GM19035 (cell line): ENCODE measurements around the gene RIN3.

Source experiments
- ATAC-seq: cut with Tn5 transposase; IDR thresholded peaks from one replicate; pipeline ENCODE4 v1.9.1; 2021; ENCODE audit not compliant: unreplicated experiment

RIN3 gene

DNA sequence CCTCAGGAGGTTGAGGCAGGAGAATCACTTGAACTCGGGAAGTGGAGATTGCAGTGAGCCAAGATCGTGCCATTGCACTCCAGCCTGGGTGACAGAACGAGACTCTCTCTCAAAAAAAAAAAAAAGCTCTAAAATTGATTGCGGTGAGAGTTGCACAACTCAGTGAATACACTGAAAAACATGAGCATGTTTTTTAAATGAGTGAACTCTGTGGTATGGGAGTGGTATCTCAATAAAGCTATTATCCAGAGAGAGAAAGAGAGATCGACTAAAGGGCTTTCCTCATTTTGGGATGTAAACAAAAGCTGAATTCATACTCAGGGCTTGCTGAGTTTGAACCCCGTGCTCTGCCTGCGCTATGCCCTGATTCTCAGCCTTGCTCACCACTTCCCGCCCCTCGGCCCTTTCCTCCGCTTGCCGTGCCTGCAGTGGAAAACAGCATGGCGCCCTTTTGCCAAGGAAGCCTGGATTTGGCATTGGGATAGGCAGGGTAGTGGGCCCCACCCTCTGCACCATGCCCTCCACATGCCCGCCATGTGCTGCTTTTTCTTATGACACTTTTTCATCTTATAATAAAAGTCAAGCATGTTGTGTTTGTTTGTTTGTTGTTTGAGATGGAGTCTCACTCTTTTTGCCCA, 132.4 kb downstream of the RIN3 start:
- ATAC-seq, result no peak

DNA sequence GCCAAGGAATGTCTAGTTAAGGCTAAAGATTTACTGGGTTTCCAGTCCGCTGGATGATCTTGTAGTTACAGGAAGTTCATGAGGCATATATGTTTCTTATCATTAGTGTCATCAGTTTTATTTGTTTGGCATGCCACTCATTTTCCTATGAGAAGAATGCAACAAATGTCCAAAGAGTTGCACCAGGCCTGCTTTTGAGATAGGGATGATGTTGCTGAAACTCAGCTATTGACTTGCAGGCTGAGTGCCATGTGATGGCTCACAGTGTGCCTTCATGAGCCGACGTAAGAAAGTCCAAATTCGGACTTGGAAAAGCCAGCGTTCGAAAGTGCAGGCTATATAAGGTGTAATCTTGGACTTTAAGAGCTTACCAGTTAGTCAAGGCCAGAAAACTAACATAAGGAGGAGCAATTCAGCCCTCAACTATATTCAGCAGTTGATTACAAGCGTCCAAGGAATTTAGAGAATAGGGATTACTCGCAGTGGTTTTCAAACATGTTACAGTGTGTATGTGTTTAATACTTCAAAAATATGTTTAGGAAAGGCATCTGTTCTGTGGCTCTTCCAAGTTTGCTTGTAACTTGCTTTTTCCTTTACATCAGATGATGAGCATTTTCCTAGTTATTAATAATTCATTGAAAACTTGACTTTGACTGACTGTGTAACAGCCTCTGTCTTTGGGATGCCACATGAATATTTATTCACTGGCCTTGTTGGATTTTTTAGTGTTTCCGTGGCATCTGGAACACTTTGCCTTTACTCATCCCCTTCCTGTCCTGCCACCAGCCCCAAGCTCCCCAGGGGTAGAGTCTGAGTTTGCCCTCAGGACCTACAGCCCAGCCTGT, 133.6 kb downstream of the RIN3 start:
- ATAC-seq, result no peak

DNA sequence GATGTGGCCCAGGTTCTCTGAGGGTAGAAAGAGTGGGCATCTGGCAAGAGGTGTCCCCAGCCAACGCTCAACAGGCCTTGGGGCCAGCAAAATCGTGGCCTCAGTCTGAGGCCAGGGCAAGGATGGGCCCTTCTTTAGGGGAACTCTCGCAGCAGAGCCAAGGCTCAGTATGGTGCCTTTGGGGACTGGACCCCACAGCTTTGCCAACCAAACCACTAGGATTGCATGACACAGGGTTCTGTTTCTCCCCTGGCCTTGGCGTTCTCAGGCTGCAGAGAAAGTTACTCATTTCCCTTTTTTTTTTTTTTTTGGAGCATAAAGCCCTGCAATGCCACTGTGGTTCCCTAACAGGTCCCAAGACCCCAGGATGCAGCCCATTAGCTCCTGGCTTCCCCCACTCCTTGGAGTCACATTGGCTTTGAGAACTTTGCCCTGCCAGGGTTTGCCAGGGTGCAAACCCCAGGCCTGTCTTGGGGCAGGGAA, 134.3 kb downstream of the RIN3 start:
- ATAC-seq, result no peak

DNA sequence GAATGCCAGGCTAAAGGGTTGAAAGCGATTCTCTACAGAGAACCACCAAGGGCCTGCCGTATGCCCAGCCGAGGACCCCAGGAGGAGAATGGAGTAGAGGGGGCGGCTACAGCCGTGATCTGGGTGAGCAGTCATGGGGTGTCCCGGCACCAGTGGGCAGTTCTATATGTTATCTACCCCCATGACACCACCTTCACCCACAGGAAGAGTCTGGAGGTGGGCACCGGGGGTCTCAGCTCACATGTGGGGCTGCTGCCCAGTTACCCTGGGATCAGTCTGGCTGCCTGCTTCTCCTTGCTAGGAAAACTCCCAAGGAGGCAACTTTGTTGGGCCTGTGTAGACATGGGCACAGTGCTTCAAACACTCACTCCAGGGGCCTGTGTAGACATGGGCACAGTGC, 135.5 kb downstream of the RIN3 start:
- no peak for ATAC-seq

DNA sequence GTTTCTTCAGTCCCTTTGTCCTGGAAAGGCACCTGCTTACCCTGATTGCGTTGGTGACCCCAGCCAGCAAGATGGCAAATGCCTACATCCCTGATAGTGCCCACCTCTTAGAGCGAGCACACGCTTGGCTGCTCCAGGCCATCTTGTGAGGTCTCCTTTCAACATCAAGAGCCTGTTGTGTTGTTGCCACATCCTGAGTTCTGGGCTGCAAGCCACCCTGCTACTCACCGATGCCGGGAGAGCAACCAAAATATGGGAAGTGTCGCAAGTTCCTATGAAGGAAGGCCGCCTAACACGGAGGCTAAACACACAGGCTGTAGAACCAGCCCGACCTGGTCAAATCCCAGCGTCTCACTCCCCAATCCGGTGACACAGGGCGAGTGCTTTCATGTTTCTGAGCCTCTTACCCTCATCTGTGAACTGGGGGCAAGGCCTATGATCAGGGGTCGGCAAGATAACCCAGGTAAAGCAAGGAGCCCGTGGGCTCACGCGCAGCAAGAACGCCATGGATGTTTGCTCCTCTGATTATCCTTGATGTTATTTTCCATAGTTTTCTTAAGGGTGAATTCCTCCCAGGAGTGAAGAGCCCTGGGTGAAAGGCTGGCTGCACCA, 136.5 kb downstream of the RIN3 start:
- ATAC-seq, result no peak

DNA sequence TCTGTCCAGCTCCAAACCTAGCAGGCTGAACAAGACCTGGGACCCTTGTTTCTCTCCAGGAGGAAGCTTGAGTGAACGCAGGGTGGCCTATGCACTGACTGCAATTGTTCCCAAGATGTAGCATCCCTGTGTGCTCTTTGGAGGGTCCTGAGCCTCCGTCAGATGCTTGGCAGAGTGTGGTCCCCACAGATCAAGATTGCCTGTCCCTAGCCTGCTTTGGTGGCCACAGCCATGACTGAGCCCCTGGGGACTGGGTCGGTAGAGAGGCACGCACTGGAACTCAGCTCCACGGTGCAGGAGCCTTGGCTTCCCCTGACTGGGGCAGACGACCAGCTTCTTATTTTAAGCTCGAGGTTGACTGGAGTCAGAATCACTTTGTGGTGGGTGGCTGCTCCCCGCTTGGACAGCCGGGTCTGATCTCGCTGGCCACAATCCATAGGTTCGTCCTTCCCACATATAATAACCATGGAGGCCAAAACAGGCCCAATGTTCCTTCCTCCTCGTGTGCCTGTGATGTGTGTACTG, 137.1 kb downstream of the RIN3 start:
- ATAC-seq, result peak; percentile 11

DNA sequence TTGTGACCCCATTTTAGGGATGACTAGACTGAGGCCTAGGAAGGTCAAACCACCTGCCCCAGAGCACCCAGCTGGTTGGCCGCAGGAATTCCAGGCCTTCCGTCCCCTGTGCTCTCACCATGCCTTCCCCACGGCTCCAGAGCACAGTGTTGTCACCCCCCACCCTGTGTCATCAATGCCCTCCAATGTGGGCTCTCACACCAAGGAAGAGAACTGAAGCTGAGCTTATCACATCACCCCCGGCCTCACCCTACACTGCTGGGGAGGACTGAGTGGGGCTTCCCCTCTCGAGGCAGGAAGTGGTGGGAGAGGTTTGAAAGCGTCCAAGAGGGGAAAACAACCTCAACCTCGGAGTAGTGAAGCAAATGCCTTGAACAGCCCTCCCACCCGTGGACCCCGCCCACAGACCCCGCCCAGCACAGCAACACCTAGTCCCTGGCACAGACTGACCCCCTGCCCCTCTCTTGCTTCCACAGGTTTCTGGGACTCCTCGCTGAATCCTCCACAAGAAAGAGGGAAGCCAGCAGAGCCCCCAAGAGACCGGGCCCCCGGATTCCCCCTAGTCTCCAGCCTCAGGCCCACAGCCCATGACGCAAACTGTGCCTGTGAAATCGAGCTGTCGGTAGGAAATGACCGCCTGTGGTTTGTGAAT, 137.7 kb downstream of the RIN3 start:
- ATAC-seq, result peak; percentile 73

DNA sequence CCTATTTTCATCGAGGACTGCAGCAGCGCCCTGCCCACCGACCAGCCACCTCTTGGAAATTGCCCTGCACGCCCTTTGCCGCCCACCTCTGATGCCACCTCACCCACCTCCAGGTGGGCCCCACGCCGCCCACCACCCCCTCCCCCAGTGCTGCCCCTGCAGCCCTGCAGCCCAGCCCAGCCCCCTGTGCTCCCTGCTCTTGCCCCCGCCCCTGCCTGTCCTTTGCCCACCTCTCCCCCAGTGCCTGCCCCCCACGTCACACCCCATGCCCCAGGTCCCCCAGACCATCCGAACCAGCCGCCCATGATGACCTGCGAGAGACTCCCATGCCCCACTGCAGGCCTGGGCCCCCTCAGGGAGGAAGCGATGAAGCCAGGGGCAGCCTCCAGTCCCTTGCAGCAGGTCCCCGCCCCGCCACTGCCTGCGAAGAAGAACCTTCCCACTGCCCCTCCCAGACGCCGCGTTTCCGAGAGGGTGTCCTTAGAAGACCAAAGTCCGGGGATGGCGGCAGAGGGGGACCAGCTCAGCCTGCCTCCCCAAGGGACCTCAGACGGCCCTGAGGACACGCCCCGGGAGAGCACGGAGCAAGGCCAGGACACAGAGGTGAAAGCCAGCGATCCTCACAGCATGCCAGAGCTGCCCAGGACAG, 138.3 kb downstream of the RIN3 start:
- ATAC-seq, result no peak

DNA sequence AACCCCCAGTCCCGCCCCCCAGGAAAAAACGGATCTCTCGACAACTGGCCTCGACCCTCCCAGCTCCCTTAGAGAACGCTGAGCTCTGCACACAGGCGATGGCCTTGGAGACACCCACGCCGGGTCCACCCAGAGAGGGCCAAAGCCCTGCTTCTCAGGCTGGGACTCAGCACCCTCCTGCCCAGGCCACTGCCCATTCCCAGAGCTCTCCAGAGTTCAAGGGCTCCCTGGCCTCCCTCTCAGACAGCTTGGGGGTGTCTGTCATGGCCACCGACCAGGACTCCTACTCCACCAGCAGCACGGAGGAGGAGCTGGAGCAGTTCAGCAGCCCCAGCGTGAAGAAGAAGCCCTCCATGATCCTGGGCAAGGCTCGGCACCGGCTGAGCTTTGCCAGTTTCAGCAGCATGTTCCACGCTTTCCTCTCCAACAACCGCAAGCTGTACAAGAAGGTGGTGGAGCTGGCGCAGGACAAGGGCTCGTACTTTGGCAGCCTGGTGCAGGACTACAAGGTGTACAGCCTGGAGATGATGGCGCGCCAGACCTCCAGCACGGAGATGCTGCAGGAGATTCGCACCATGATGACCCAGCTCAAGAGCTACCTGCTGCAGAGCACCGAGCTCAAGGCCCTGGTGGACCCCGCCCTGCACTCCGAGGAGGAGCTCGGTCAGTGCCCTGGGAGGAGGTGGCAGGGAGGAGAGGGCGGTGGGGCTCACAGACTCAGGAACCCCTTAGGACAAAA, 139.0 kb downstream of the RIN3 start:
- ATAC-seq, result no peak

DNA sequence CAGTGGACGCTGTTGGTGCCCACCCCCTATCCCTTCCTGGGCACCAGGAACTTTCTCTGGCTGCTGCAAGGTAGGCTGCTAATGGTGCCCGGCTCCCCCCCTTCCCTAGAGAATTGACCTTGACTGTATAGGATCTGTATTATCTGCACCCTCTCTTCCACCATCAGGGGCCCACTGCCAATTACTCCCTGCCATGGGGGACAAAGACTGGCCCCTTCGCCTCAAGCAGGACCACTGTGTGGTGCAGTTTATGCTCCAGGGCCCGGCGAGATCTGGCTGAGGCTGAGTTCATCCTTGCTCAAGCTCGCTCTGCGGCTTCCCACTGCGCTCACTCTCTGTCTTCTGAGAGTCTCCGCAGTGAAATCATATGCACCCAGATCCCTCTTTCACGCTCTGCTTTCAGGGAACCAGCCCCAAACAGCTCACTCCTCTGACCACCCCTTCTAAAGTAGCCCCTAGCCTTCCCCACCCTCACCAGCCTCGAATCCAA, 139.6 kb downstream of the RIN3 start:
- no peak for ATAC-seq

DNA sequence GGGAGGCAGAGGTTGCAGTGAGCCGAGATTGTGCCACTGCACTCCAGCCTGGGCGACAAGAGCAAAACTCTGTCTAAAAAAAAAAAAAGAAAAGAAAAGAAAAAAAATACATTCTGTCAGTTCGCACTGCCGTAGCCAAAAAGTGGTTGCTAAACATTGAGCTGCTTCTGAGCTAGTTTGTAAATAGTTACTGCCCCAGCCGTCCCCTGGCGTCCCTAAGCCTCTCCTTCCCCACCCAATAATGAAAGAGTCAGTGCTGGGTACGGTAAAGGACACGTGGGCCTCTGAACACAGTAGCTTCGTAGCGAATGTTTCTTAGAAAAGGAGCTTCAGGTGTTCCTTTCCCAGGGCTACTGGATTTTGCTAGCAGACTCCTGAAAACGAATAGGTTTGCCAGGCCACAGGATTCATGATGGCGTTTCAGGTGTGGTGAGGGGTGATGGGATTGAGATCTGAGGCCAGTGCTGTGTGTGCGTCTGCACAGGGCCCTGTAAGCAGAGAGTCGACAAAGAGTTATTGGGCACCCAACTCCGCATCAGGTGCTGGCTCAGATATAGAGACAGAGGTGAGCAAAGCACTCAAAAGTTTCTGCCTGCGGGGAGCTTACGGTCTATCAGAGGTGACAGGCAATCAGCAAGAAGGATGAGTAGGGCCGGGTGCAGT, 140.8 kb downstream of the RIN3 start:
- ATAC-seq, result no peak

DNA sequence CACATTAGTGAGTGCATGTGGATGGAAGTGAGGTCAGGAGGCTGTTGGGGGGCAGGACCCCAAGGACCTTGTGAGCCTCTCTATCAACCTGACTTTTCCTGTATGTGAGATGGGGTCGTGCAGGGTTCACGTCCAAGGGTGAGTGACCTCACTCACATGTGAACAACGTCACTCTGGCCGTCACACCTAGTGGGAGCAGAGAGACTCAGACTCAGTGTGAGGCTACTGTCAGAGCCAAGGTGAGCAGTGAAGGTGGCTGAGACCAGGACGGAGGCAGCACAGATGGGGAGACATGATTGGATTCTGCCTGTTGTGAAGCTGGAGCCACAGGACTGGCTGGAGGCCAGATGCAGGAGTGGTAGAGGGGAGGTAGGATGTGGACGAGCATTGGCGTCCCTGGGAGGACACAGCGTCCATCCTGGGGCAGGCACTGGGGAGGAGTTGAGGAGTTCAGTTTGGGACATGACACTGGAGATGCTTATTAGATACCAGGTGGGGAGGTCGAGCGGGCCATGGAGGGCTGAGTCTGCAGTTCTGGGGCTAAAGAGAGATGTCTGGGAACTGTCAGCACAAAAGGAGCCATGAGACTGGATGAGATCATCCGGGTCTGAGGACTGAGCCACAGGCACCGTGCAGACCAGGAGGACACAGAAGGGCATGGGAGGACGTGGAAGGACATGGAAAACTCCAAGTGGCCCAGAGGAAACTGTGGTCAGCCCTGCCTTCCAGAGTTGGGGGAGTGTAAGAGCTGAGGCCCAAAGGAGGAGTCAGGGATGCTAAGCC, 142.0 kb downstream of the RIN3 start:
- no peak for ATAC-seq

DNA sequence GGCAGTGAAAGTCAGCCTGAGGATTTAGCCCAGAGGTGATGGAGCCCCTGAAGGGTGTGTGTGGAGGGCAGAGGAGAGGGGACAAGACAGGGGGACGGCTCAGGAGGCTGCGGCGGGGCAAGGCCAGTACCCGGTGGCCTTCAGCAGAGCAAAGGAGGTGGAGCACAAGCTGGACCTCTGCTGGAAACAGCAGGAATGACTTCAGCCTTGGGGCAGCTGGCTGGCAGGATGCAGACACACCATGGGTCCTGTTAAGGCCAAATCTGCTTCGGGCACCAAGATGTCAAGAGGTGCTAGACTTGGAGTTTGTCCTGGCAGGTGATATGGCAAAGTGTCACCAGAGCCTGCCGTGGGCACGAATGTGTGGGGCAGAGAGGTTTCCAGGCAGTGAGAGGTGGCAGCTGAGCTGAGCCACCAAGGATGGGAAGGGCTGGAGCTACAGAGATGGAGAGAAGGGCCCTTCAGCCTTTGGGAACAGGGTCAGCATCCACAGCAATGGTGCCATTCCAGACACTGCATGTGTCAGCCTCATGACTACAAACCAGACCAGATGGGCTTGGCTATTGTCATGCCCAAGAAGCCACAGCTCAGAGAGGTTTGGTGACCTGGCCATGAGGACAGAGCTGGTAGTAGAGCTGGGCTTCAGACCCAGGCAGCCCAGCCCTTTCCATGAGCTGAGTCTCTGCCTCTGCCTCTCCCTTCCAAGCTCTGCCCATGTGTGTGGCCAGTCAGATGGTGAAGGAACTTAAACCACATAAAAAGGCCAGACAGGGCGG, 142.9 kb downstream of the RIN3 start:
- no peak for ATAC-seq

DNA sequence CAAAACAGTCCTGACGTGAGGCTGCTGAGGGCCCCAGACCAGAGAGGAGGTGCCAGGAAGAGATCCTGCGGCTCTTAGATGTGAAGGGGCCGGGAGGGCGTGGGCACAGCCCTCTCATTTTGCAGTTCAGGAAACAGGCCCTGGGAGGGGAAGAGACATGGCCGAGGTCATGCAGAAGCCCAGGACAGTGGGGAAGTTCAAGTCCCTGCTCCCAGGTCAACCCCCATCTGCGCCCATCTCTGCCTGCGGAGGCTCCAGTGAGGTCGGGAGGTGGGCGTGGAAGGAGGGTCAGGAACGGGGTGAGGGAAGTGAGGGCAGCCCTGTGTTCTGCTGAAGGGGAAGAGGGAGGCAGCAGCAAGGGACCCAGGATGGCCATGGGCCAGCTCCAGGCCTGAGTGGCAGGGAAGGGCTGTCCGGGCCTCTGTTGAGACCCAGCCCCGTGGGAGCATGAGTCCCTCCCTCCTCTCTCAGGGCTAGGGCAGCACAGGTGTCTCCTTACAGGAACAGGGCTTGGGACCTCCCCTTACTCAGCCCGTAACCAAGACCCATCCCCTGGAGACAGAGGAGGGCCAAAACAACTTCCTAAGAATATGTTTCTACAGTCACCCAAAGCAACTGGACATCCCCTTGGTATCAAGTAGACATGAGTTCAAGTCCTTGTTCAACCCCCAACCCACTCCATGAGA, 144.0 kb downstream of the RIN3 start:
- ATAC-seq, result no peak

DNA sequence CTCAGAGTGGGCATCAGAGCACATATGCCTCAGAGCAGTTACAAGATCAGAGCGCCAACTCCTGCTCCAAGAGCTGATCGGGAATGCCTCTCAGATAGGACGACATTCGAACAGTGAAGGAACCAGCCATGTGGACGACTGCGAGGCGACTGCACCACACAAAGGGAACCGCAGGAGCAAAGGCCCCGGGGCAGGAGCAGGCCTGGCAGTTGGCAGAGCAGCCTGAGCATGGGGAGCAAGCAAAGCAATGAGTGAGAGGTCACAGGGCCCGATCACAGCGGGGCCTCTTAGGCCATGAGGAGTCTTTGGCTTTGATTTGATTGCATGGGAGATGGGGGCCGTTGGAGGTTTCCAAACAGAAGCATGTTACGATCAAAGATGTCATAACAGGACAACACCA, 144.6 kb downstream of the RIN3 start:
- ATAC-seq, result no peak

DNA sequence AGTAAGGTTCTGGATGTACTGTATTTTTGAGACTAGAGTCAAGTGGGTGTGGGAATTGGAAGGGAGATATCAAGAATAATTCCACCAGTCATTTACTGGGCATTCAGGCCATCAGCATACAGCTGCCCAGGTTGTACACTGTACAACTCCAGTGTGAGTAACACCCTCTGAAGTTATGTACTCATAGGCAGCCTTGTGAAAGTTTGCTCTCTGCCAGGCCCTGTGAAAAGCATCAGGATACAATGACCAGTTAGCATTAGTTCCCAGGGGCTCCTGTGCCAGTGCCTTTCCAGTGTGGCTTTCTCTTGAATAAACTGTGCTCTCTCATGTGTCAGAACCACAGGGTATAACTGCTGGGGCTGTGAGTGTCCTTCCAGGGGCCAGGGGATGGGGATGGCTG, 145.1 kb downstream of the RIN3 start:
- ATAC-seq, result no peak
